KMS-11 (cell line): Measurements from ENCODE around the gene CYP11A1.

ENCODE experiments used
- H2AFZ ChIP-seq: fragments of 200-600 bp; sonication (generic); 2 replicates; pipeline ENCODE4 v1.6.1; 2016; ENCODE audit warnings: antibody characterized with exemption, mixed run types, low read depth
- H3K27ac ChIP-seq: fragments of 200-600 bp; sonication (generic); 2 replicates; pipeline ENCODE4 v1.6.1; 2016; ENCODE audit warnings: mild to moderate bottlenecking, mixed run types
- H3K27me3 ChIP-seq: fragments of 200-600 bp; sonication (generic); 2 replicates; pipeline ENCODE4 v1.6.1; 2017; ENCODE audit warnings: mild to moderate bottlenecking, low read depth, mixed run types, moderate library complexity; ENCODE audit not compliant: insufficient read depth
- H3K36me3 ChIP-seq: fragments of 200-600 bp; sonication (generic); 2 replicates; pipeline ENCODE4 v1.6.1; 2017; ENCODE audit warnings: mild to moderate bottlenecking, mixed run types; ENCODE audit not compliant: insufficient read depth
- H3K4me1 ChIP-seq: fragments of 200-600 bp; sonication (generic); 2 replicates; pipeline ENCODE4 v1.6.1; 2016; ENCODE audit warnings: mild to moderate bottlenecking, low read depth, mixed run types; ENCODE audit not compliant: poor library complexity, severe bottlenecking
- H3K4me2 ChIP-seq: fragments of 200-600 bp; sonication (generic); 2 replicates; pipeline ENCODE4 v1.7.0; 2016; ENCODE audit warnings: mild to moderate bottlenecking, mixed run types
- H3K4me3 ChIP-seq: fragments of 200-600 bp; sonication (generic); IDR thresholded peaks from 2 replicates; pipeline ENCODE4 v1.6.1; 2017; ENCODE audit warnings: low read depth, low read length, mixed read lengths; ENCODE audit not compliant: insufficient read depth
- H3K79me2 ChIP-seq: fragments of 200-600 bp; sonication (generic); 2 replicates; pipeline ENCODE4 v1.6.1; 2016; ENCODE audit warnings: low read depth, mixed run types; ENCODE audit not compliant: insufficient read depth
- H3K9ac ChIP-seq: fragments of 200-600 bp; sonication (generic); 2 replicates; pipeline ENCODE4 v1.6.1; 2016; ENCODE audit warnings: mild to moderate bottlenecking, mixed run types
- H4K20me1 ChIP-seq: fragments of 200-600 bp; sonication (generic); 2 replicates; pipeline ENCODE4 v1.6.1; 2016; ENCODE audit warnings: mild to moderate bottlenecking, mixed run types; ENCODE audit not compliant: insufficient read depth
- CTCF ChIP-seq: fragments of 200-600 bp; sonication (generic); conservative IDR thresholded peaks from 2 replicates; pipeline ENCODE4 v1.6.1; 2017; ENCODE audit warnings: low read depth, mild to moderate bottlenecking, antibody characterized with exemption, low read length, moderate library complexity, mixed read lengths

CYP11A1 gene

DNA sequence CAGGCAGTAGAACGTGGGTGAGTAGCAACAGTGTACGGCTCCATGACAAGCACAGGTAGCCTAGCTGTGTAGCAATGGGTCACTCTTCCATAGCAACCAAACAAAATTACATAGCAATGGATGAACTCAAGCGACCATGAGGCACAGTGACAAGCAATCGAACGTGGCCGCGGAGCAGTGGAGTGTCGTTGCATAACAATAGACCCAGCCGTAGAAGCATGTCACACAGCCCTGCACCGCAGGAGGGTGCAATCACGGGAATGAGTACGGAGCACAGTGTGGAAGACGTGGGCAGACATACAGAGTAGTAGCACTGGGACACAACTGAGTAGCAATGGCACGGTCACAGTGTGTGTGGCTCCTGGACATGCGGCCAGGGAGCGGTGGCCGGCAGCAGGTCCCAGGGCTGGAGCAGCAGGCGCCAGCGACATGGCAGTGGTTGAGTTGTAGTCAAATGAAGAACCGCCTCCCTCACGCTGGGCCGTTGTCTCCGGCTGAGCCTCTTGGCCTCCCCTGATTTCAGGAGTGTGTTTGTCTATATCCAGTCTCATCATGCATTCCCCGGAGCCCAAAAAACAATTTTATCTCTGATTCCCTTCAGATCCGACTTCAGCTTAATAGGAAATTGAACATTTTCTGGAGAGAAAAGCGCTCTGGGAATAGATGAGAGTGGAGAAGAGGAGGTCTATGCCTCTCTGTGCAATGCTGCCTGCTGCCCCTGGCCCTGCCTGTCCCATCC, 67.2 kb downstream of the CYP11A1 start:
- H3K4me2 ChIP-seq: no peak overlapping the region
- H3K4me3 ChIP-seq: no peak overlapping the region
- H3K27ac ChIP-seq: no peak overlapping the region
- H3K4me1 ChIP-seq: no peaks in the 10 kb centered on the region
- H3K36me3 ChIP-seq: no peaks in the 10 kb centered on the region
- no peak overlapping the region for H2AFZ ChIP-seq
- peaks cover 100% of the 10 kb centered on the region for H3K27me3 ChIP-seq
- no peak overlapping the region for H3K9ac ChIP-seq
- no peak for TF ChIP-seq CTCF
- H3K79me2 ChIP-seq: no peaks in the 10 kb centered on the region
- H4K20me1 ChIP-seq: no peaks in the 10 kb centered on the region

DNA sequence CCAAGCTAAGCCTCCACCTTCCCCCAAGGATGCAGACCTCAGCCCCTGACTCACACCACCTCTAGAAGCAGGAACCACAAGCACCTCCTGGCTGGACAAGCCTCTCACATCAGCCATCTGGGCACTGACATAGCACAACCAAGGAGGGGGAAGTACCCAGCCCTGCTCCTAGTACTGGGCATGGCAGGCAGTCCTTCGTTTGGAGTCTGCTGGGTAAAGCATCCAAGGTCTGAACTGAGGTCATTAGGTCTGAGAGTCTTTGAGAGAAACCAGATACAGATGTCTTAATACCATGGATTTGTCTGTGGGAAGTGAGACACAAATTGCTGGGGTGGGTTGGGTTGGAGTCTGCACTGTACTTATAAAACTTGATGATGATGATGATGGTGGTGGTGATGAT, 69.6 kb downstream of the CYP11A1 start:
- H3K27ac ChIP-seq: no peak overlapping the region
- H3K9ac ChIP-seq: no peak overlapping the region
- no peaks in the 10 kb centered on the region for H3K79me2 ChIP-seq
- H3K4me2 ChIP-seq: no peak overlapping the region
- no peak overlapping the region for H2AFZ ChIP-seq
- no peaks in the 10 kb centered on the region for H3K4me1 ChIP-seq
- no peaks in the 10 kb centered on the region for H3K36me3 ChIP-seq
- H4K20me1 ChIP-seq: no peaks in the 10 kb centered on the region
- no peak for TF ChIP-seq CTCF
- H3K4me3 ChIP-seq: no peak overlapping the region
- peaks cover 89% of the 10 kb centered on the region for H3K27me3 ChIP-seq

- H3K4me2 ChIP-seq: no peak overlapping the region
- no peaks in the 10 kb centered on the region for H3K79me2 ChIP-seq
- H3K27me3 ChIP-seq: peaks cover 74% of the 10 kb centered on the region
- H2AFZ ChIP-seq: no peak overlapping the region
- no peak overlapping the region for H3K4me3 ChIP-seq
- H3K27ac ChIP-seq: no peak overlapping the region
- H4K20me1 ChIP-seq: no peaks in the 10 kb centered on the region
- no peak overlapping the region for H3K9ac ChIP-seq
- H3K36me3 ChIP-seq: no peaks in the 10 kb centered on the region
- no peaks in the 10 kb centered on the region for H3K4me1 ChIP-seq
- TF ChIP-seq CTCF: no peak
Measured at GRCh38 chr15:74295800-74296199, 71.6 kb downstream of the CYP11A1 start.

DNA sequence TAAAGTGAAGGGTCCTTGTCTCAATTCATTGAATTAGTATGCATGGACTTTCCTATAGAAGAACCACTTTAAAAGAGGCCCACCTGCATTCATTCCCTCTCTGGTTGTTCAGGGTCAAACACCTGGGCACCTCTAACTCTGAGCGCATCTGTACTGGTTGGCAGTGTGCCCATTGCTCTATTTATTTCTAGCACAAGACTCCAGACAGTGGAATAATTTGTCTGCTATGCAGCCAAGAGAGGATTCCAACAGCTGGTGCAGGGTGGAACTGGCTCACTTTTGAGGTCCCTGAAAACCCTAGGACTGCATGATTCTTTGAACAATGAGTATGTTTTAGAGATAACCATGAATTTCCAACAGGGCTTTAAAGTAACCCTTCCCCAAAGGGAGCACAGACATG, 73.4 kb downstream of the CYP11A1 start:
- no peak overlapping the region for H3K9ac ChIP-seq
- no peak overlapping the region for H2AFZ ChIP-seq
- no peak for TF ChIP-seq CTCF

More for the DNA sequence above, 73.4 kb downstream of the CYP11A1 start:
- no peak overlapping the region for H3K27ac ChIP-seq
- no peaks in the 10 kb centered on the region for H4K20me1 ChIP-seq
- no peaks in the 10 kb centered on the region for H3K79me2 ChIP-seq
- no peaks in the 10 kb centered on the region for H3K36me3 ChIP-seq
- H3K4me1 ChIP-seq: no peaks in the 10 kb centered on the region
- no peak overlapping the region for H3K4me3 ChIP-seq
- no peak overlapping the region for H3K4me2 ChIP-seq
- peaks cover 62% of the 10 kb centered on the region for H3K27me3 ChIP-seq
